HG02610 (cell line): Measurements from ENCODE around the gene ZNF821.
A peak's percentile ranks its signal among the peaks of the same experiment; 100 is the strongest.
"Not testable (repeated sequence)": the region's sequence is repeated elsewhere in the genome, so short reads cannot be mapped to it uniquely, and the experiment has no call there.

Source experiments
- ATAC-seq: cut with Tn5 transposase; IDR thresholded peaks from one replicate; pipeline ENCODE4 v1.9.1; 2021; ENCODE audit warnings: mild to moderate bottlenecking, moderate library complexity; ENCODE audit not compliant: unreplicated experiment

Gene ZNF821

GRCh38 chr16:71817155-71817500 lies 66.9 kb downstream of the ZNF821 start:
- peak; percentile 11 for ATAC-seq

- ATAC-seq = no peak
These were observed 72.7 kb downstream of the ZNF821 start for GRCh38 chr16:71811261-71811803.

DNA sequence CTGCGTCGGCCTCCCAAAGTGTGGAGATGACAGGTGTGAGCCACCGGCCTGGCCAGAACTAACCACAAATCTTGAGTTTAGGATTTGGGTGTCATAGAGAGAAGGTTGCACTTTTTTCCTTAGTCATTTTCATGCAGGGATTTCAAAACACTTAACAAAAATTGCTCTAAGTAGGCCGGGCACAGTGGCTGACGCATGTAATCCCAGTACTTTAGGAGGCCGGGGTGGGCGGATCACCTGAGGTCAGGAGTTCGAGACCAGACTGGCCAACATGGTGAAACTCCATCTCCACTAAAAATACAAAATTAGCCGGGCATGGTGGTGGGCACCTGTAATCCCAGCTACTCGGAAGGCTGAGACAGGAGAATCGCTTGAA lies 73.8 kb downstream of the ZNF821 start:
- not testable (repeated sequence) for ATAC-seq
